Psoas muscle (tissue), 8 donors: ENCODE measurements around the gene RAB27A. TPM values are rescaled to one million over a fixed set of nuclear protein-coding genes. Genes with fewer than 3 reads are reported as not detected.
"Not testable (repeated sequence)": the region's sequence is repeated elsewhere in the genome, so short reads cannot be mapped to it uniquely, and the experiment has no call there.

Experiments
- ATAC-seq, 4 donors: fragments of 200-7000 bp; cut with Tn5 transposase; one replicate each; pipeline ENCODE4 v1.9.1; 2020; ENCODE audit warnings: moderate library complexity in 3 of 4, mild to moderate bottlenecking in 2 of 4
- DNase-seq, 2 donors: peaks; one replicate each; pipeline ENCODE4 v3.0.0-alpha.2; 2020
- H3K27ac ChIP-seq: fragments of 200-600 bp; one replicate; pipeline ENCODE4 v1.8.0; 2022
- H3K27me3 ChIP-seq, 3 donors: fragments of 200-600 bp in 1 of 3; one replicate each; pipeline versions ENCODE4 v1.6.1 to v1.8.0; 2013 to 2022; ENCODE audit warnings: low read length in 2 of 3, mild to moderate bottlenecking in 2 of 3, moderate library complexity in 1 of 3; ENCODE audit not compliant: insufficient read depth in 3 of 3
- H3K36me3 ChIP-seq, 2 donors: fragments of 200-600 bp in 1 of 2; one replicate each; pipeline versions ENCODE4 v1.6.1 to v1.8.0; 2013 to 2022; ENCODE audit warnings: low read depth in 1 of 2, mild to moderate bottlenecking in 1 of 2, moderate library complexity in 1 of 2; ENCODE audit not compliant: insufficient read depth in 1 of 2
- H3K4me1 ChIP-seq: fragments of 200-600 bp; one replicate; pipeline ENCODE4 v1.8.0; 2022
- H3K4me3 ChIP-seq: fragments of 200-600 bp; one replicate; pipeline ENCODE4 v1.8.0; 2022; ENCODE audit warnings: mild to moderate bottlenecking
- H3K9me3 ChIP-seq: fragments of 200-600 bp; one replicate; pipeline ENCODE4 v1.8.0; 2022
- CTCF ChIP-seq: fragments of 200-600 bp; IDR thresholded peaks from one replicate; pipeline ENCODE4 v1.8.0; 2022; ENCODE audit warnings: antibody characterized with exemption
- WGBS, 3 donors: extraction: QIAGEN DNeasy Blood & Tissue Kit; methylation state at CpG; one replicate each; pipeline versions ENCODE4 v1.1.6 to v1.1.7; 2013; 5-methylcytosine and 5-hydroxymethylcytosine counted together
- intact Hi-C, 2 donors: fragments of 100-400 bp; cut with DNase I; formaldehyde crosslinking; loops; one replicate each; pipeline versions ENCODE4 v1.11.0 to v1.14.2; 2022
- polyA plus RNA-seq, 3 donors: library from polyadenylated mRNA; stranded (reverse); fragments of 200-250 nt; gene quantifications; one replicate each; pipeline ENCODE4 v1.2.3, GENCODE V29; 2013
- total RNA-seq, 4 donors: library from RNA; stranded (reverse); fragmentation: NEBNext Ultra II Directional in 2 of 4; extraction: Animal tissue kit (Norgen Biotek cat#: 25700) in 2 of 4; gene quantifications; one replicate each; pipeline versions ENCODE4 v1.2.1 to v1.2.4, GENCODE V29; 2021 to 2023
- donor health status: healthy with polysubstance abuse.
- donor health status: DM: no; HTN: no; CAD: no; lungs with moderate emphysema.
- donor health status: Bipolar disorder and iron deficiency.
- donor health status: healthy.
- donor health status: DM: yes; HTN: yes; CAD: no.
- donor health status: DM: no; HTN: no; CAD: no.
- donor health status: DM: no; HTN: no; CAD: no.
- donor health status: DM: yes; HTN: yes; CAD: no.

RAB27A gene
- total and polyA plus RNA-seq, 7 donors: 1.2 to 5.4 (median 2.3) TPM

- H3K27ac ChIP-seq: no peak overlapping the region
- 52 to 70% (median 60%) methylated on average over 4 of the region's 4 CpGs for WGBS, 3 donors
These were observed 30.1 kb upstream of the RAB27A start for GRCh38 chr15:55319537-55320237.

DNA sequence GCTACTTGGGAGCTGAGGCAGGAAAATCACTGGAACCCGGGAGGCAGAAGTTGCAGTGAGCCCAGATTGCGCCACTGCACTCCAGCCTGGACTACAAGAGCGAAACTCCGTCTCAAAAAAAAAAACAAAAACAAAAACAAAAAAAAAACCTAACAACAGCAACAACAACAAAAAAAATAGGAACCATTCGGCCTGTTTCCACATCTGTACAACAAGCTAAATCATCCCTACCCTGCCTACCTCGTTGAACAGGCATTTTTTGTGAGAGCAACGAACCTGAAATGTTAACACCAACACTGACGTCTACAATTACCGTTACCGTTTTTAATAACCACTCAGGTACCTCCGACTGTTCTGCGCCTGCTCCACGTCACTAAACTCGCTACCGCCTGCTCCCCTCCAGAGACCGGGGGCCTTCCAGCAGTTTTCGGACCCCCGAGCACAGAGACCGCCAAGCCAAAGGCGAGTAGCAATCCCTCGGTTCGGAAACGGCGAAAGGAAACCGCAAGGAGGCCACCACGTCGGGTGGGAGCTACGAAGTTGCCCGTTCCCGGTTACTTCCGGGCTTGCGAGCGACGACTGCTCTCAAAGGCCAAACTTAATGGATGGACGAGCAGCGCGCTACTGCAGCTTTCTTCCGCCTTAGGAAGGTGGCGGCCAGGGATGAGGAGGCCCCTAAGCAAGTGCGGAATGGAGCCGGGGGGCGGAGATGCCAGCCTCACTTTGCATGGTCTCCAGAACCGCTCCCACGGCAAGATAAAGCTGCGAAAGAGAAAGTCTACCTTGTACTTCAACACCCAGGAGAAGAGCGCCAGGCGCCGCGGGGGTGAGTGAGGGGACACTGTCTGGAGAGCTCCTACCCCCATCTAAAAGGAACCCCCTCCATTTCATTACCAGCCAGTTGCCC, 29.2 kb upstream of the RAB27A start, which contains the start of the genes PIGB and PIGBOS1:
PIGB (plus strand) TSS at position 635 of the 907 bp plus-strand sequence; CDS start at position 664, 29 bp downstream.
PIGBOS1 (minus strand) TSS at position 536 of the 907 bp plus-strand sequence. CDS start 1,331 bp downstream, outside the sequence.
- TF ChIP-seq CTCF: peak; percentile 12
- ATAC-seq: peak; percentile 89 to 98 (median 95)
- Histone ChIP-seq H3K4me3 (peak within 1 kb of the TSS; percentile 91), H3K4me1 (peaks cover 8% of the 10 kb centered on the region), H3K27me3 (no peaks in the 10 kb centered on the region), H3K27ac (peak within 1 kb of the TSS; percentile 87), H3K36me3 (peaks cover 0 to 4% of the 10 kb centered on the region in 2 donors), H3K9me3 (no peaks in the 10 kb centered on the region)
- 0 to 1% (median 1%) methylated on average over 49 of the region's 49 CpGs for WGBS, 3 donors
- intact Hi-C loops: loop anchor here in 1 of 2 donors (5.0 kb wide), 1 partner anchor 88 kb away; the partner anchor contains the start of genes CCPG1 and PIERCE2
- peak; percentile 80 to 90 for DNase-seq

More at GRCh38 chr15:55319537-55320237, 30.1 kb upstream of the RAB27A start:
- DNase-seq: no peak
- no peaks in the 10 kb centered on the region for H3K9me3 ChIP-seq
- no peaks in the 10 kb centered on the region for H3K27me3 ChIP-seq
- peaks cover 0 to 4% of the 10 kb centered on the region in 2 donors for H3K36me3 ChIP-seq
- peaks cover 8% of the 10 kb centered on the region for H3K4me1 ChIP-seq
- no peak for ATAC-seq
- peak overlapping the region; percentile 91 for H3K4me3 ChIP-seq
- intact Hi-C loops: loop anchor here (5.0 to 10.0 kb wide), 2 partner anchors 88 to 115 kb away; partner anchors contain the start of genes CCPG1 (in 1 of the 2) and PIERCE2 (in 1 of the 2)
- TF ChIP-seq CTCF: no peak

GRCh38 chr15:55302801-55303200, 13.2 kb upstream of the RAB27A start:
- intact Hi-C loops, H3K27me3 ChIP-seq, H3K4me1 ChIP-seq, H3K9me3 ChIP-seq, ATAC-seq, DNase-seq, H3K36me3 ChIP-seq, H3K27ac ChIP-seq, H3K4me3 ChIP-seq: not testable (repeated sequence)
- 94 to 100% (median 98%) methylated on average over 1 to 13 of the region's 32 CpGs for WGBS, 3 donors

DNA sequence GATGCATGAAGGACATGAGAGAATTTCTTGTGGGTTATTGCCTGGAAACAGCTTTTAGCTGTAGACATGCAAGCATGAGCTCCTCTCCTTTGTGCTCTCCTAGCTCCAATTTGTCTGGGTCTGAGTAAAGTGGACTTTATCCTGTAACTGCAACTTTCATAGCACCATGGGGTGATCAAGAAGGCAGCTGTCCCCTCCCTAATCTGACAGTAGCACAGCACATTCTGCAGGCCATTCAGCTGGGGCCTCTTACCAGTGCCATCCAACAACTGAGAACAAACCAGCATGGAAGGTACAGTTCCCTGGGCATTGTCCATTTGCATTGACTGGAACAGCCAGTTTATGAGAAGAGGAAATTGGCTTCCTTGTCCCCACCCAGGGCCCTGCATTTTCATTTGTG, 7.7 kb upstream of the RAB27A start:
- intact Hi-C loops: no loop called here
- Histone ChIP-seq H3K4me3 (no peak overlapping the region), H3K27me3 (no peaks in the 10 kb centered on the region), H3K27ac (no peak overlapping the region), H3K4me1 (no peaks in the 10 kb centered on the region), H3K36me3 (no peaks in the 10 kb centered on the region), H3K9me3 (no peaks in the 10 kb centered on the region)
- ATAC-seq: no peak
- TF ChIP-seq CTCF: no peak
- no peak for DNase-seq
